Endothelial cell of umbilical vein (primary cell): ENCODE results near the gene OR52I2. TPM values are rescaled to one million over a fixed set of nuclear protein-coding genes. Genes with fewer than 3 reads are reported as not detected.

Experiments
- BruUV-seq: library from RNA; stranded (reverse); fragments of 400-500 nt; replicated peaks from 2 replicates; lab custom pipeline; 2021; lab: Mats Ljungman, UMichigan
- CTCF ChIA-PET: fragments of 300-600, 350-600 bp; sonication (Branson Sonifier 250); formaldehyde crosslinking; loops from one replicate; lab custom pipeline; 2021; ENCODE audit warnings: antibody characterized with exemption, inconsistent platforms; lab: Charles Lee
- POLR2A ChIA-PET: fragments of 300-600, 350-600 bp; sonication (Branson Sonifier 250); formaldehyde crosslinking; loops from one replicate; lab custom pipeline; 2021; ENCODE audit warnings: antibody characterized with exemption, inconsistent platforms; lab: Charles Lee
- DNase-seq: peaks from one replicate; pipeline ENCODE4 v3.0.0-alpha.2; 2011; ENCODE audit warnings: low read depth, low spot score
- FAIRE-seq: peaks from 2 replicates; lab custom pipeline; 2011; peaks lifted over from hg19 to GRCh38; lab: Jason Lieb, UNC
- H2AFZ ChIP-seq: 2 replicates; pipeline ENCODE4 v1.6.0; 2012; ENCODE audit warnings: low read depth, low read length, control low read depth, inconsistent platforms
- H3K27ac ChIP-seq: 2 replicates; pipeline ENCODE4 v1.5.1; 2011; ENCODE audit warnings: low read depth, mild to moderate bottlenecking, control low read depth, low read length, moderate library complexity; ENCODE audit not compliant: insufficient read depth
- H3K27me3 ChIP-seq, 2 experiments: 2 replicates each; pipeline versions ENCODE4 v1.6.0 to v1.6.1; 2011; ENCODE audit warnings: low read length in 2 of 2, mixed read lengths in 1 of 2; ENCODE audit not compliant: control insufficient read depth in 2 of 2, insufficient read depth in 2 of 2
- H3K36me3 ChIP-seq, 2 experiments: 2 replicates in 1 of 2; 3 replicates in 1 of 2; pipeline ENCODE4 v1.5.1; 2011; ENCODE audit warnings: low read length in 2 of 2, mild to moderate bottlenecking in 1 of 2, moderate library complexity in 1 of 2; ENCODE audit not compliant: control insufficient read depth in 2 of 2, insufficient read depth in 2 of 2; ENCODE audit errors: extremely low read depth in 1 of 2
- H3K4me1 ChIP-seq: 3 replicates; pipeline ENCODE4 v1.5.1; 2011; ENCODE audit warnings: mild to moderate bottlenecking, low read length; ENCODE audit not compliant: control insufficient read depth, insufficient read depth; ENCODE audit errors: extremely low read depth
- H3K4me2 ChIP-seq: 2 replicates; pipeline ENCODE4 v1.6.1; 2011; ENCODE audit warnings: low read length, control low read depth, mixed read lengths; ENCODE audit not compliant: insufficient read depth
- H3K4me3 ChIP-seq, 3 experiments: fragments of 200-600 bp in 1 of 3; sonication (generic), shearing (Covaris generic) in 1 of 3; replicated peaks in 1 of 3; 2 replicates each; pipeline ENCODE4 v1.5.1; 2011 to 2016; ENCODE audit warnings: control low read depth in 3 of 3, low read length in 3 of 3, mild to moderate bottlenecking in 2 of 3, inconsistent platforms in 1 of 3, low read depth in 1 of 3, moderate library complexity in 1 of 3; ENCODE audit not compliant: insufficient read depth in 1 of 3
- H3K79me2 ChIP-seq: 2 replicates; pipeline ENCODE4 v1.6.0; 2012; ENCODE audit warnings: low read length, inconsistent platforms; ENCODE audit not compliant: control insufficient read depth, insufficient read depth
- H3K9ac ChIP-seq: replicated peaks from 2 replicates; pipeline ENCODE3; 2011; ENCODE audit warnings: low read length, control low read depth; ENCODE audit not compliant: insufficient read depth; ENCODE audit errors: extremely low read depth
- H3K9me1 ChIP-seq: replicated peaks from 3 replicates; pipeline ENCODE4 v1.6.0; 2011; ENCODE audit warnings: mild to moderate bottlenecking, low read length; ENCODE audit not compliant: control insufficient read depth, insufficient read depth; ENCODE audit errors: extremely low read depth
- H3K9me3 ChIP-seq: replicated peaks from 2 replicates; pipeline ENCODE4 v1.5.1; 2012; ENCODE audit warnings: low read length, inconsistent platforms; ENCODE audit not compliant: control insufficient read depth, insufficient read depth
- H4K20me1 ChIP-seq: replicated peaks from 2 replicates; pipeline ENCODE3; 2011; ENCODE audit warnings: mild to moderate bottlenecking, low read length; ENCODE audit not compliant: control insufficient read depth, insufficient read depth; ENCODE audit errors: extremely low read depth
- EZH2 ChIP-seq: IDR thresholded peaks from 2 replicates; pipeline ENCODE4 v1.6.1; 2012; ENCODE audit warnings: borderline replicate concordance, low read depth, mild to moderate bottlenecking, moderate library complexity, low read length, inconsistent platforms; ENCODE audit not compliant: severe bottlenecking
- GATA2 ChIP-seq: IDR thresholded peaks from 2 replicates; pipeline ENCODE4 v1.7.0; 2011; ENCODE audit warnings: low read depth, mild to moderate bottlenecking, moderate library complexity, mixed read lengths, low read length; ENCODE audit not compliant: insufficient read length, insufficient read depth
- POLR2A ChIP-seq: IDR thresholded peaks from 2 replicates; pipeline ENCODE4 v1.6.1; 2012; ENCODE audit warnings: low read depth, mild to moderate bottlenecking, control low read depth, low read length
- POLR2AphosphoS5 ChIP-seq: IDR thresholded peaks from 2 replicates; pipeline ENCODE4 v1.6.1; 2012; ENCODE audit warnings: low read depth, mild to moderate bottlenecking, control low read depth, low read length, moderate library complexity; ENCODE audit not compliant: insufficient read depth
- dilution Hi-C: fragments of 300-500 bp; cut with MboI; formaldehyde crosslinking; loops from one replicate; pipeline ENCODE4 v1.15.0; 2019; ENCODE audit warnings: low sequenced_read_pairs; ENCODE audit not compliant: extremely low pct_ligation_motif_present
- intact Hi-C: fragments of 100-400 bp; cut with micrococcal nuclease; formaldehyde crosslinking; loops from one replicate; pipeline ENCODE4 v1.10.0; 2022
- polyA plus RNA-seq, 4 experiments: library from polyadenylated mRNA; depleted of rRNA in 3 of 4; stranded (reverse) in 3 of 4; unstranded in 1 of 4; fragments of >200 nt; gene quantifications; 2 replicates each; pipeline versions ENCODE4 v1.2.1 to v1.2.3, GENCODE V29; 2011 to 2012; ENCODE audit warnings: missing spikeins in 1 of 4
- total RNA-seq: library from RNA; stranded (reverse); gene quantifications from 2 replicates; pipeline ENCODE4 v1.2.3, GENCODE V29; 2021
- TF ChIP-seq, protein P1 (sequence below): IDR thresholded peaks from 2 replicates; pipeline ENCODE4 v1.6.1; 2011; ENCODE audit not compliant: insufficient read depth, insufficient read length

The OR52I2 gene
- total and polyA plus RNA-seq, 2 donors (not counting 3 experiments of a cell fraction or from before 2014, with no cell fraction given) = not detected

- Histone ChIP-seq H3K79me2 (no peaks in the 10 kb centered on the region), H4K20me1 (no peaks in the 10 kb centered on the region), H3K9me3 (no peaks in the 10 kb centered on the region), H3K9ac (peak within 1 kb of the TSS; percentile 95), H3K36me3 (peaks cover 0 to 5% of the 10 kb centered on the region in 2 experiments), H3K27ac (peak within 1 kb of the TSS; percentile 83), H2AFZ (peak within 1 kb of the TSS; percentile 98), H3K27me3 (no peaks in the 10 kb centered on the region), H3K4me1 (peaks cover 10% of the 10 kb centered on the region), H3K9me1 (no peaks in the 10 kb centered on the region), H3K4me2 (peak within 1 kb of the TSS; percentile 97), H3K4me3 (peak within 1 kb of the TSS; percentile 59 to 93 (median 88))
- DNase-seq (peak; percentile 95), FAIRE-seq (peak; percentile 93)
- POLR2A ChIA-PET = no interaction called here
- BruUV-seq = TSS peak; percentile 63
- CTCF ChIA-PET = interaction anchor here (1.0 to 4.5 kb wide), 5 partner anchors 20 to 426 kb away, joined by 3 to 19 read pairs (median 3); partner anchors contain the start of gene OR51D1
- dilution Hi-C loops (no loop called here), intact Hi-C loops (loop anchor here (2.0 to 10.0 kb wide), 4 partner anchors 126 to 1627 kb away; partner anchors contain the start of genes CNGA4, FHIP1B, OR52K1 and TRIM21)
- TF ChIP-seq POLR2A (peak; percentile 81), POLR2AphosphoS5 (peak; percentile 76), GATA2 (no peak), EZH2 (no peak)
- TF ChIP-seq, protein P1, sequence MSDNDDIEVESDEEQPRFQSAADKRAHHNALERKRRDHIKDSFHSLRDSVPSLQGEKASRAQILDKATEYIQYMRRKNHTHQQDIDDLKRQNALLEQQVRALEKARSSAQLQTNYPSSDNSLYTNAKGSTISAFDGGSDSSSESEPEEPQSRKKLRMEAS = no peak
Observed at GRCh38 chr11:4607781-4608666, 26.5 kb downstream of the OR52I2 start, which contains the start of gene TRIM68. Gene TRIM68, minus strand, starts transcription at chr11:4608231. Its CDS starts 2,727 bp downstream, at chr11:4605504.
